ENCODE results near the gene POLR2I.

Gene POLR2I

DNA sequence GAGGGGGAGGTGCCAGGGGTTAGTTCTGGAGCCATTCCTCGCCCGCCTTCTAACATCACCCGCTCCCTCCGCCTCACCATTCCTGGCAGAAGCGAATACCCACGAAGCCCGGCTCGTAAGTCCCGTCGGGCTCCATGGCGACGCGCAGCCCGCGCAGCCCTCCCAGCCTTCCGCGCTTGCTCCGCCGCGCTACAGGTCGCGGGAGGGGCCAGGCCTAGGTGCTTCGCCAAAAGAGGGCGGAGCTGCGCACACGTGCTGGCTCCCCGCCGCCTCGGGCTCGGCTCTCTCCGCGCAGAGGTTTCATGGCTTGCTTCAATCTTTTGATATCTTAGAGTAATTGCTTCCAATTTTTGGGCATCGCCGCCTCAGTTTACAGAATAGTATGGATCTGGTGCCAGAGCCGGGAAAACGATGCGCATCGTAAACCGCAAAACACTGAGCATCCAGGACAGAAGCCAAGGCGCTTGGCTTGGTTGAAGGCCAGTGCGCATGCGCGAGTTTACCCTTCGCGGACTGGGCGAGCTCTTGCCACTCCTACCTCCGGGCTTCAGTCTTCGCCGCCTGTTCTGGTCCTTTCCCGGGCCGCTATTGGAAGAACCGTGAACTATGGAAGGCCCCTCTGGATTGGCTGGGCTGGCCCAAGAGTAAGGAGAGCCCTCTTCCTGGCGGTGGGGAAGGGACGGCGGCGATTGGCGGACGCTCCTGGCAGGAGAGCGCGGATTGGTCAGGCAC is at the start of gene POLR2I:
POLR2I (minus strand) TSS at position 155 of the 732 bp plus-strand sequence; CDS start at position 136, 19 bp downstream.
- DNase-seq (ENCODE audit: low read depth in 2 of 2): peak; percentile 96 to 98

- no peak for DNase-seq (ENCODE audit: low read depth in 2 of 2)
These were observed 49.1 kb upstream of the POLR2I start for GRCh38 chr19:36163813-36164212.

GRCh38 chr19:36160821-36161596 is 46.3 kb upstream of the POLR2I start:
- DNase-seq (ENCODE audit: low read depth in 2 of 2): no peak

- DNase-seq (ENCODE audit: low read depth in 2 of 2): no peak
These were observed 38.5 kb upstream of the POLR2I start for GRCh38 chr19:36153126-36153525.

DNA sequence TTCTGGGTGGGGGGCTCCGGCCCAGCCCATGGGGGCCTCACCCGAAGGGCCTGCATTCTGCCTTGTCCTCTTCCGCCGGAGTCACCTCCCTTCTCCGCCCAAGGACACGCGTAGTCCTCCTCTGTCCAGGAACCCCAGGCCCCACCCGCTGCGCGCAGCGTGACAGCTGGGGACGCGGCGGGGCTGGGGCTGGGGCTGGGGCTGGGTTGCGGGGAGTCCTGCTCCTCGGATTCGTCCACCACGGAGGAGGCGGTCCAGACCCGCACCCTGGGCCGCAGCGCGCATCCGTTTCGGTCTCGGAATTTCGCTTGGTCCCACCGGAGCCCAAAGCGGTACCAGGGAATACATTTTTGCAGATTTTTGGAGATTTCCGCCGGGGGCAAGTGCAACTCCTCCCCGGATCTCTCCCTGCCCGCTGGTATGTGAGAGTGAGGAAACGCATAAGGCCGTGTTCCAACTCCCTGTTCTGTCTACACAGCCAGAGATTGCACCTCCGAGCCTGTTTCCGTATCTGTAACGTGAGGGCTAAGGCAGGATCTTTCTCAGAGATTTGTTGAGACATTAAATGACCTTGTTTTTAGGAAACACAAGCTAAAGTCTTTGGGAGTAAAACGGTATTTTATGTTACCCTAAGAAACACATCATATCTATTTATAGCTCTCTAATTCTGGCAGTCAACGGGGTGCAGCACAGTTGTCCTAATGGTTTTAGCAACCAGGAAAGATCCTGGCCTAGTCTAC is 37.8 kb upstream of the POLR2I start, which contains the start of gene COX7A1:
COX7A1 (minus strand) TSS at position 96 of the 740 bp plus-strand sequence; CDS start at position 56, 40 bp downstream.
- DNase-seq (ENCODE audit: low read depth in 2 of 2): no peak

DNA sequence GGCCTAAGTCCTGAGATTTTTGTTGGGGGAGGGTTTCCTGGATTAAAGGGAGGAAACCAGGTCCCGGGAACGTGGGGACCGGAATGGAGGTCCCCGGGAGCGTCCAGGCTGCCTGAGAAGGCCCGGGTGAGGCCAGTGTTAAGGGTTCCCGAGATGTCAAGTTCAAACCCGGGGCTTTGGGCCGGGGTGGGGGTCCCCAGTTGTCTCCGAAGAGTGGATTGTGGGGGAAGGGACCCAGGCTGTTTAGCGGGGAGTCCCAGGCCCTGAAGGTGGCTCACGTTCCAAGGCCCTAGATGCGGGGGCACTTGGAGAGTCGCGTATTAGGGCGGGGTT is 37.3 kb upstream of the POLR2I start:
- DNase-seq (ENCODE audit: low read depth in 2 of 2): no peak

GRCh38 chr19:36151144-36152018 is 36.7 kb upstream of the POLR2I start:
- DNase-seq (ENCODE audit: low read depth in 2 of 2): no peak

GRCh38 chr19:36150586-36150985 is 35.9 kb upstream of the POLR2I start:
- DNase-seq (ENCODE audit: low read depth in 2 of 2): no peak

GRCh38 chr19:36149673-36150406 is 35.2 kb upstream of the POLR2I start:
- DNase-seq (ENCODE audit: low read depth in 2 of 2): no peak

GRCh38 chr19:36144624-36145023 is 29.9 kb upstream of the POLR2I start:
- DNase-seq (ENCODE audit: low read depth in 2 of 2): no peak

DNA sequence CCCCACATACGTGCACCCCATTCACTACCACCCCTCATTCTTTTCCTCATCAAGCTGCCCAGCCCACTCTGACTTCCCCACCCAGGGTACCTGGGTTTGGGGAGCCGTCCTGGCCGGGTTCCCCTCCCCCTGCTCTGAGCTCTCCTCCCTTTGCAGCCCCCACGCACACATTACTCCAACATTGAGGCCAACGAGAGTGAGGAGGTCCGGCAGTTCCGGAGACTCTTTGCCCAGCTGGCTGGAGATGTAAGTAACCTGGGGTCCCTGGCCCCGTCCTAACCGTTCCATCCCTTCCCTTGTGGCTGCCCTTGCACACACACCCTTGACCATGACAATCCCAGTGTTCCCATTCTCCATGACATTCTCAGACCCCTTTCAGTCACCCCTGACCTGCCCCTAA is 27.8 kb upstream of the POLR2I start:
- DNase-seq (ENCODE audit: low read depth in 2 of 2): no peak

GRCh38 chr19:36142046-36142445 is 27.4 kb upstream of the POLR2I start:
- DNase-seq (ENCODE audit: low read depth in 2 of 2): no peak

DNA sequence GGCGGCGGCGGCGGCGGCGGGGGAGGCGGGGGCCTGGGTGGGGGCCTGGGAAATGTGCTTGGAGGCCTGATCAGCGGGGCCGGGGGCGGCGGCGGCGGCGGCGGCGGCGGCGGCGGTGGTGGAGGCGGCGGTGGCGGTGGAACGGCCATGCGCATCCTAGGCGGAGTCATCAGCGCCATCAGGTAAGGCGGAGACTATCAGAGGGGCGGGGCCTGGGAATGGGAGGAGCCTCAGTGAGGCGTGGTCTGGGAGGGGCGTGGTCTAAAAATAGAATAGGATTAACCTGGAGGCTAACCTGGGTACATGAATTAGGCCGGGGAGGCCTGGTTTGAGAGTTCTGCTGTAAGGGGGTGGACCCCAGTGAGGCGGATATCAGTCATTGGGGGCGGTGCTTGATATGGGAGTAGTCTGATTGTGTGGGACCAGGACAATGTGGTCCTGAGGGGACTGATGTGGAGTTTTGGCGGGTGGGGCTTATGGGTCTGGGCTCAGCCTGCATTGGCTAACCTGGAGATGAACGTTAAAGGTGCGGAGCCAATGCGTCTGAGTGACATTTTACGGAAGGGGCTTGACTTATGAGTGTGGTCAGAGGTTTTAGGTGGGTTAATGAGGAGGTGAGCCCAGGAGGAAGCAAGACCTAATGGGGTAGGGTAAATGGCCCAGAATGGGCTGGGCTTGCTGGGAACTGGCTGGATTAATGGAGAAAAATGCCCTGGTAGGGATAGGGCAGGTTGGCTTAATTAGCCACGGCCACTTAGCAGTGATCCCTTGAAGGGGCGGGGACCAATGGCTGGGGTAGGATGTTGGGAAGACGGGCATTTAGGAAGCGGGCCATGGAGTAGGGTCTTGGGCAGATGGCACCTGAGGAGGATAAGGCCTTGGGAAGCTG is 26.6 kb upstream of the POLR2I start:
- DNase-seq (ENCODE audit: low read depth in 2 of 2): peak; percentile 85 to 87

DNA sequence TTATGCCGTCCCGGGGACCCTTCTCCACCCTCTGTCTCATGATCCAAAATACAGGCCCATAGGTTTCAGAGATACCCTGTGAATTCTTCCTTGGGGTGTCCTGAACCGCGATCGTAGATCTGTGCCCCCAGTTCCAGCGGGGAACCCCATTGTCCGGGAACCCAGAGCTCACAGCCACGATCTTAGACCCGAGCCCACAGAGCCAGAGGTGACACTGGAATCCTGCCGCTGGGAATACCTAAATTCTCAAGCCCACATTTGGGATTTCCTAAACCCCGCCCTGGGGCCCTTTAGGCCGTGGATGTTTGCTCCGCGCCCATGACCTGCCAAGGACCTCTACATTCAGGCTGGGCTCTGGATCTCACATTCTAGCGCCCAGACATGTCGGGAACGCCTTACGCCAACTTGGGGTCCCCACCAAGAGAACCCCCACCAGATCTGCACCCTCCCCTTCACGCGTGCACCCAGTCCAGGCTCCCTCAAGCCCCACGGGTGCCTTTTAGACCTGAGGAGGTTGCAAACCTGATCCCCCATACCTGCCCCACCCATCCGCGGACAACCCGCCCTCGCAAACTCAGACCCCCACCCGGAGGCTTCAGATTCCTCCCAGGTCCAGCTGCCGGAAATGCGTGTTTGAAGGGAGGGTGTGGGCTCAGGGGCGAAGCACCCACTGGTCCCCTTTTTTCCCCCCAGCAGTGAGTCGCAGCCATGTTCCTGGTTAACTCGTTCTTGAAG is 25.8 kb upstream of the POLR2I start:
- peak in 1 of 2 donors; percentile 9 for DNase-seq (ENCODE audit: low read depth in 2 of 2)

DNA sequence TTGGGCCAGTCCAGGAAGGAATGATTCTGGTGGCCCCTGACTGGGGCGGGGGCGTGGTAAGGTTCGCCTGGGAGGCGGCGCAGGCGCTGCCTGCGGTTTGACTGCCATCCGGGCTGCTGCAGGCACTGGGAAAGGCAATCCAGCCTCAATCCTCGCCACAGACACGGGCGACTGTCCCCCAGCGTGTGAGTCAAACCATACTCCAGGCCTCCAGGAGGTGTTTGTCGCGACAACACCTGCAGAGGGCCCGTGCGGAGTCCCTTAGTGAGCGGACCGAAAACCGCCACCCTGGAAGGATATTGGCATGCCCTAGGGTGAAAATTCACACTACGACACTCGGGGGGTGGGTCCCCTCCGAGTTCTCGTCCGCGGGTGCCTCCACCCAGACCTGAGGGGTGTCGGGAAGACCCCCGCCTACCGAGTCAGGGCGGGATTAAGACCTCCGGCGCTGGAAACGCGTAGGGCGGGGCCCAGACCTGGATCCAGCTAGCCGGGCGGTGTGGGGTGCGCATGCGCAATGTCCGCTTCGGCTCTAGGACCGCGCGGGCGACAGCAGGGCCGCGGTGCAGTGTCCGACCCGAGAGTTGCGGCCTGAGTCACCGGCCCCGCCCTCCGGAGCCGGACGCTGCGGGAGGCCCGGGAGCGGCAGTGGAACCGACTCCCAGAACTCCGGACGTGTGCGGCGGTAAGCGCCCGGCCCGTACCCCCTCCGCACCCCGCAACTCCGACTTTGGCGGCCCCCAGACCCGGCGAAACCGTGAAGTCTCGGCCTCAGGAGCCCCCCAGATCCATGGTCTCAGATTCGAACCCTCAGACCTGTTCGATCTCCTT is 25.0 kb upstream of the POLR2I start, which contains the start of gene CAPNS1:
CAPNS1 (plus strand) TSS at position 594 of the 831 bp plus-strand sequence. CDS start 946 bp downstream, outside the sequence.
- peak; percentile 82 to 90 for DNase-seq (ENCODE audit: low read depth in 2 of 2)

- no peak for DNase-seq (ENCODE audit: low read depth in 2 of 2)
These were observed 24.4 kb upstream of the POLR2I start for GRCh38 chr19:36139120-36139472.

DNA sequence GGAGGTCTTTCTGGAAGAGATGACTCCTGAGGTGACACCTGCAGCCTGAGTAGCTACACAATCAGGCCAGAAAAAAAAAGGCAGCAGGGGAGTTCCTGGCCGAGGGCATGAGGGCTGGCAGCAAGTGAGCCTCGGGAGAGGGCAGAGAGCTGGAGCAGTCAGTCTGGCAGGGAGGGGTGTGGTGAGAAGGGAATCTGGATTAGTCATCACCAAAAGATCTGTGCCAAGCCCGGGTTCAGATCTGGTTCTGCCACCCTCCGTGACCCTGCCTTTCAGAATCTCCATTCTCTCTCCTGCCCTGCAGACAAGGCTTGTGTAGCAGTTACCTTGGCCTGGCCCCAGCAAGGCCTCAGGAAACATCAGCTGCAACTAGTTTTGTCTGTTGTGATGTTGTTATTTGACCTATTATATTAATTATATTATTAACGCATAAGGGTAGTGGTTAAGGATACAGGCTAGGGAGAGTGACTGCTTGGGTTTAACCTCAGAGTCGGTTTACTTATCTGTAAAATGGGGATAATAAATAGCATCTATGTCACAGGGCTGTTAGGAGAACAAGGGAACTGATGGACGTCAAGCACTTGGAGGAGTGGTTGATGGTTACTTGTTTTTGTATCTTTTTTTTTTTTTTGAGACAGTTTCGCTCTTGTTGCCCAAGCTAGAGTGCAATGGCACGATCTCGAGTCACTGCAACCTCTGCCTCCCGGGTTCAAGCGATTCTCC is 22.4 kb upstream of the POLR2I start:
- DNase-seq (ENCODE audit: low read depth in 2 of 2): no peak

Measured in activated CD4-positive, alpha-beta T cell treated with anti-CD3 and anti-CD28 coated beads for 24 hours (primary cell).